ENCODE measurements around the gene ALDH8A1. TPM values are rescaled to one million over a fixed set of nuclear protein-coding genes. Genes with fewer than 3 reads are reported as not detected.

The ALDH8A1 gene
- total RNA-seq, 4 donors from 2014 or later, result 0.56 to 2.4 (median 1.0) TPM; not detected in 1

DNA sequence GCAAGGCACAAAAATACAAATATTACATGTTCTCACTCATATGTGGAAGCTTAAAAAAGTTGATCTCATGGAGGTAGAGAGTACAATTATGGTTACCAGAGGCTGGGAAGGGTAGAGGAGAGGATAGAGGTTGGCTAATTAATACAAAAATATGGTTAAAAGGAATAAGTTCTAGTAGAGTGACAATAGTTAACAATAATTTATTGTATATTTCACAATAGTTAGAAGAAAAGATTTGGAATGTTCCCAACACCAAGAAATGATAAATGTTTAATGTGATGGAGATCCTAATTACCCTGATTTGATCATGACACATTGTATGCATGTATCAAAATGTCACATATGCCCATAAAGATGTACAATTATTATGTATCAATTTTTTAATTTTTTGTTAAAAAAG lies 1.8 kb downstream of the ALDH8A1 start:
- peaks cover 3% of the 10 kb centered on the region for H3K9me3 ChIP-seq
- no peaks in the 10 kb centered on the region for H3K36me3 ChIP-seq
- no peak overlapping the region for H3K4me3 ChIP-seq
- no peak overlapping the region for H3K27ac ChIP-seq
- no peak for DNase-seq (ENCODE audit: low spot score in 2 of 2)
- no peaks in the 10 kb centered on the region for H3K27me3 ChIP-seq
- no peaks in the 10 kb centered on the region for H3K4me1 ChIP-seq
- TF ChIP-seq EP300 (IDR thresholded peaks at IDR 0.05), result no peak
- no peak for TF ChIP-seq POLR2AphosphoS5 (IDR thresholded peaks at IDR 0.05)

DNA sequence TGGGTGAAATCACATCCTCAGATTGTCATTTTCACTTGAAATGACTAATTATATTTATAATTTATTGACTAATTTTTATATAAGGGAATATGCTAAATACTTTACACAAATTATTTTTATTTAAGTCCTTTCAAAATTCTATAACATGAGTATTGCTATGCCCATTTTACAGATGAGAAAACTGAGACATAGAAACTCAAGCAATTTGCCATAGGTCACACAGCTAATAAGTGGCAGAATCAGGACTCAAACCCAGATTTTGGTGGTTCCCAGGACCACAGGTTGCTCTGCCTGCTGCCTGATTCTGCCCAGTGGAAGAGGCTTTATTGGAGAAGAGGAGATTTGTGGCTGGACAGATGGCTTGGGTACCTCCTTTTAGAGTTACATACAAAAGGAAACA lies 4.9 kb downstream of the ALDH8A1 start:
- Histone ChIP-seq H3K4me3 (no peak overlapping the region), H3K27me3 (no peaks in the 10 kb centered on the region), H3K27ac (no peak overlapping the region), H3K36me3 (no peaks in the 10 kb centered on the region), H3K4me1 (no peaks in the 10 kb centered on the region), H3K9me3 (peaks cover 3% of the 10 kb centered on the region)
- DNase-seq (ENCODE audit: low spot score in 2 of 2), result no peak
- TF ChIP-seq POLR2AphosphoS5 (IDR thresholded peaks at IDR 0.05) (no peak), EP300 (IDR thresholded peaks at IDR 0.05) (no peak), POLR2A (IDR thresholded peaks at IDR 0.05) (no peak)
- TF ChIP-seq, protein P1, sequence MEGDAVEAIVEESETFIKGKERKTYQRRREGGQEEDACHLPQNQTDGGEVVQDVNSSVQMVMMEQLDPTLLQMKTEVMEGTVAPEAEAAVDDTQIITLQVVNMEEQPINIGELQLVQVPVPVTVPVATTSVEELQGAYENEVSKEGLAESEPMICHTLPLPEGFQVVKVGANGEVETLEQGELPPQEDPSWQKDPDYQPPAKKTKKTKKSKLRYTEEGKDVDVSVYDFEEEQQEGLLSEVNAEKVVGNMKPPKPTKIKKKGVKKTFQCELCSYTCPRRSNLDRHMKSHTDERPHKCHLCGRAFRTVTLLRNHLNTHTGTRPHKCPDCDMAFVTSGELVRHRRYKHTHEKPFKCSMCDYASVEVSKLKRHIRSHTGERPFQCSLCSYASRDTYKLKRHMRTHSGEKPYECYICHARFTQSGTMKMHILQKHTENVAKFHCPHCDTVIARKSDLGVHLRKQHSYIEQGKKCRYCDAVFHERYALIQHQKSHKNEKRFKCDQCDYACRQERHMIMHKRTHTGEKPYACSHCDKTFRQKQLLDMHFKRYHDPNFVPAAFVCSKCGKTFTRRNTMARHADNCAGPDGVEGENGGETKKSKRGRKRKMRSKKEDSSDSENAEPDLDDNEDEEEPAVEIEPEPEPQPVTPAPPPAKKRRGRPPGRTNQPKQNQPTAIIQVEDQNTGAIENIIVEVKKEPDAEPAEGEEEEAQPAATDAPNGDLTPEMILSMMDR (IDR thresholded peaks at IDR 0.05), result no peak

DNA sequence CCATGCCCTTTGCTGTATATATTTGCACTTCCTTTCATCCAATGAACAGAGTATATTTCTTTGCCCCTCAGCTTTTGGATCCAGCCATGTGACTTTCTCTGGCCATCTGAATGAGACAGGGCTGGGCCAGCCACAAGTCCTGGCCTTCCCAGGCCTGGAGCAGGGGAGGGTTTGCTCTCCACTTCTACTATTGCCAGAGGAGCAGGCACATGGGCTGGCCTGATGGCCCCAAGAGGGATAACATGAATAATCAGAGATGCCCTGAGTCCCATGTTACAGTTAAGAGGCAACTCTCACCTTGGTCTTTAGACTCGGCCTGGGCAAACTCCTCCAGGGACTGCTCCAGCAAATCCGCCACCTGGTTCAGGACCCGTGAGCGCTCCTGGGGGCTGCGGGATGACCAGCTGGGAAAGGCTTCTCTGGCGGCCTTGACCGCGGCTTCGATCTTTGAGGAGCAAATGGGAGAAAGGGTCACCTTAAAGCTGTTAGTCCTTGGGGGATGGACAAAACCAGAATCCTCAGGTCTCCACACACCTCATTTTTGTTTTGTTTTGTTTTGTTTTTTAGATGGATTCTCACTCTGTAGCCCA lies 6.3 kb downstream of the ALDH8A1 start:
- 91% methylated on average over 9 of the region's 9 CpGs for WGBS
- DNase-seq (ENCODE audit: low spot score in 2 of 2), result no peak
- Histone ChIP-seq H3K4me3 (no peak overlapping the region), H3K27me3 (no peaks in the 10 kb centered on the region), H3K9me3 (peaks cover 3% of the 10 kb centered on the region), H3K4me1 (no peaks in the 10 kb centered on the region), H3K36me3 (no peaks in the 10 kb centered on the region), H3K27ac (no peak overlapping the region)
- TF ChIP-seq POLR2A (IDR thresholded peaks at IDR 0.05) (no peak), POLR2AphosphoS5 (IDR thresholded peaks at IDR 0.05) (no peak), EP300 (IDR thresholded peaks at IDR 0.05) (no peak)
- TF ChIP-seq, protein P1 (IDR thresholded peaks at IDR 0.05), result no peak

DNA sequence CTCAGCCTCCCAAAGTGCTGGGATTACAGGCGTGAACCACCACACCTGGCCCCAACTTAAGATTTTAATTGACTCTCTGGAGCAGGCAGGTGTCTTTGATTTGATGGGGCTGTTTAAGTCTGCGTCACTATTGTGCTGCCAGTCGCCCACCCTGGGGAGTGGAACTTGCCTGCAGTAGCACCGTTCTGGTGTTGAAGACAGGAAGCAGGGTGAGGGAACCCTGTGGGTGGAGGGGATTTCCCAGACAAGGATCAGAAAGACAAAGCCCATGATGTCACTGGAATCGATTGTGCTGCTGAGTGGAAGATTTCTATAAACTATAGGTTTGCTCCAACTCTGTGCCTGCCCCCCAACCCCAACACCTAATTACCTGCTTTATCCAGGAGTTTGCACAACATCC lies 11.0 kb downstream of the ALDH8A1 start:
- Histone ChIP-seq H3K4me1 (no peaks in the 10 kb centered on the region), H3K27ac (no peak overlapping the region), H3K9me3 (no peaks in the 10 kb centered on the region), H3K36me3 (no peaks in the 10 kb centered on the region), H3K27me3 (no peaks in the 10 kb centered on the region), H3K4me3 (no peak overlapping the region)
- TF ChIP-seq, protein P1 (IDR thresholded peaks at IDR 0.05), result no peak
- no peak for TF ChIP-seq POLR2A (IDR thresholded peaks at IDR 0.05)
- TF ChIP-seq EP300 (IDR thresholded peaks at IDR 0.05), result no peak
- TF ChIP-seq POLR2AphosphoS5 (IDR thresholded peaks at IDR 0.05), result no peak
- DNase-seq (ENCODE audit: low spot score in 2 of 2), result no peak
- 83% methylated on average over 5 of the region's 5 CpGs for WGBS

DNA sequence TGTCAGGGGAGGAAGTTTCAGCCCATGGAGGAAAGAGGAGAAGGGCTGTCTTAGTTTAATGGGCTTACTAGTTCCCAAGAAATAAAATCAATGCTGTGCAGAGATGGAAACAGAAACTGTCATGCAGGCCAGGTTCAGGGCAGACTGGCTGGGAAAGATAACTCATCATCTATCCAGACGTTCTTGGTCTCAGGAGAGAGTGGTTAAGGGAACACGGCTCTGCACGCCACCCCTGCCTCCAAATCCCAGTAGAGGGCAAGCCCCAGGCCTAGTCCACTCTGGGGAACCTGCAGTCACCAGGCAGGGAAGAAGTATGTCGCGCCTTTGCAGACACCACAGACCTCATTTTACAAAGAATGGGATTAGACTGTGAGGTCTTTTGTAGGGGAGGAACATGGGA lies 12.5 kb downstream of the ALDH8A1 start:
- DNase-seq (ENCODE audit: low spot score in 2 of 2), result no peak
- Histone ChIP-seq H3K36me3 (no peaks in the 10 kb centered on the region), H3K27me3 (no peaks in the 10 kb centered on the region), H3K9me3 (no peaks in the 10 kb centered on the region), H3K4me3 (no peak overlapping the region), H3K4me1 (no peaks in the 10 kb centered on the region), H3K27ac (no peak overlapping the region)
- WGBS, result 86% methylated on average over 5 of the region's 5 CpGs
- TF ChIP-seq EP300 (IDR thresholded peaks at IDR 0.05), result no peak
- TF ChIP-seq POLR2A (IDR thresholded peaks at IDR 0.05), result no peak
- no peak for TF ChIP-seq POLR2AphosphoS5 (IDR thresholded peaks at IDR 0.05)
- TF ChIP-seq, protein P1 (IDR thresholded peaks at IDR 0.05), result no peak

DNA sequence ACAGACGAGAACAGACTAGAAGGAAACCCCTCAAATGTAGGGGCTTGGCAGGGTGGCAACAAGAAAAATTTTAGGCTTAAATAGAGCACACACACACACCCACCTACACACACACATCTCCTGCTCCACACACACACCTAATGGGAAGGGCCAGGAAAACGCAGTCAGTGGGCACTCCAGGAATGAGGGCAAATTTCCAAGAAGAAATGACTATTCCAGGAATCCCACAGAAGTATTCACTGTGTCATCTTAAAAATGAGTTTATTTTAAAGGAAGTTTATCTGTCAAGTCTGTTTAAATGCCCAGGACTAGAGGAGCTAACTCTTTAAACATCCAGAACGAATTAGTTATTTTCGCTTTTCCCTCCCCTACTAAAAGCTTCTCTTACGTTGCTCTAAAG lies 13.0 kb downstream of the ALDH8A1 start:
- Histone ChIP-seq H3K4me1 (no peaks in the 10 kb centered on the region), H3K27me3 (no peaks in the 10 kb centered on the region), H3K27ac (no peak overlapping the region), H3K9me3 (no peaks in the 10 kb centered on the region), H3K4me3 (no peak overlapping the region), H3K36me3 (no peaks in the 10 kb centered on the region)
- no peak for DNase-seq (ENCODE audit: low spot score in 2 of 2)
- TF ChIP-seq, protein P1 (IDR thresholded peaks at IDR 0.05), result no peak
- TF ChIP-seq EP300 (IDR thresholded peaks at IDR 0.05) (no peak), POLR2AphosphoS5 (IDR thresholded peaks at IDR 0.05) (no peak), POLR2A (IDR thresholded peaks at IDR 0.05) (no peak)
- 73% methylated on average over 5 of the region's 5 CpGs for WGBS
